ENCODE data around the gene RAB36.
"Not testable (repeated sequence)": the region's sequence is repeated elsewhere in the genome, so short reads cannot be mapped to it uniquely, and the experiment has no call there.

Gene RAB36

DNA sequence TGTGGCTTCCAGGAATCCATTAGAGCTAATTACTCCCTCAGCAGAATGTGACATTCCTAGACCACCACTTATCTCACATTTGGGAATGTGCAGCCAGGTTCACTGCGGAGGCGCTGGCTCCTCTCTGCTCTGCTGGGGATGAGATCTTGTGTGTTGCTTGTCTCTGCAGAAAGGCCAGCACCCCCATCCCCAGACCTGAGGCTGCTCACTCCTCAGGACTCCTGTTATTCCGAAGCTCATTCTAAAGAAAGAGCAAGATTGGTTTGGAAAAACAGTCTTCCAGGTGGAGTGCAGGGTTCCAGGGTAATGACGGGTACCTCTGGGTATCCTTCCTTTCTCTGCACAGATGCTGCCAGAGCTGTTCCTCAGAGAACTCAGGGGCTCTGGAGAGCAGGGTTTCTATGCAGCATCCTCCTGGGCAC is 24.3 kb upstream of the RAB36 start:
- no peak for DNase-seq (ENCODE audit: low read depth in 2 of 2)

- no peak for DNase-seq (ENCODE audit: low read depth in 2 of 2)
These were observed 23.9 kb upstream of the RAB36 start for GRCh38 chr22:23121424-23121823.

GRCh38 chr22:23122216-23122957 is 22.9 kb upstream of the RAB36 start:
- no peak for DNase-seq (ENCODE audit: low read depth in 2 of 2)

DNA sequence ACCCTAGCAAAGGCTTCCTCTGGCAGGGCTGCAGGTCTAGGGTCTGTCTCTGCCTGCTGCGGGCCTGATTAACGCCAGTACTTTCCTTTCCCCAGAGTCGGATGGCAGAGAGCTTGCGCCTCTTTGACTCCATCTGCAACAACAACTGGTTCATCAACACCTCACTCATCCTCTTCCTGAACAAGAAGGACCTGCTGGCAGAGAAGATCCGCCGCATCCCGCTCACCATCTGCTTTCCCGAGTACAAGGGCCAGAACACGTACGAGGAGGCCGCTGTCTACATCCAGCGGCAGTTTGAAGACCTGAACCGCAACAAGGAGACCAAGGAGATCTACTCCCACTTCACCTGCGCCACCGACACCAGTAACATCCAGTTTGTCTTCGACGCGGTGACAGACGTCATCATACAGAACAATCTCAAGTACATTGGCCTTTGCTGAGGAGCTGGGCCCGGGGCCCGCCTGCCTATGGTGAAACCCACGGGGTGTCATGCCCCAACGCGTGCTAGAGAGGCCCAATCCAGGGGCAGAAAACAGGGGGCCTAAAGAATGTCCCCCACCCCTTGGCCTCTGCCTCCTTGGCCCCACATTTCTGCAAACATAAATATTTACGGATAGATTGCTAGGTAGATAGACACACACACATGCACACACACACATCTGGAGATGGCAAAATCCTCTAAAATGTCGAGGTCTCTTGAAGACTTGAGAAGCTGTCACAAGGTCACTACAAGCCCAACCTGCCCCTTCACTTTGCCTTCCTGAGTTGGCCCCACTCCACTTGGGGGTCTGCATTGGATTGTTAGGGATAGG is 22.1 kb upstream of the RAB36 start:
- DNase-seq (ENCODE audit: low read depth in 2 of 2), result no peak

- DNase-seq (ENCODE audit: low read depth in 2 of 2), result no peak
These were observed 21.4 kb upstream of the RAB36 start for GRCh38 chr22:23123804-23124254.

DNA sequence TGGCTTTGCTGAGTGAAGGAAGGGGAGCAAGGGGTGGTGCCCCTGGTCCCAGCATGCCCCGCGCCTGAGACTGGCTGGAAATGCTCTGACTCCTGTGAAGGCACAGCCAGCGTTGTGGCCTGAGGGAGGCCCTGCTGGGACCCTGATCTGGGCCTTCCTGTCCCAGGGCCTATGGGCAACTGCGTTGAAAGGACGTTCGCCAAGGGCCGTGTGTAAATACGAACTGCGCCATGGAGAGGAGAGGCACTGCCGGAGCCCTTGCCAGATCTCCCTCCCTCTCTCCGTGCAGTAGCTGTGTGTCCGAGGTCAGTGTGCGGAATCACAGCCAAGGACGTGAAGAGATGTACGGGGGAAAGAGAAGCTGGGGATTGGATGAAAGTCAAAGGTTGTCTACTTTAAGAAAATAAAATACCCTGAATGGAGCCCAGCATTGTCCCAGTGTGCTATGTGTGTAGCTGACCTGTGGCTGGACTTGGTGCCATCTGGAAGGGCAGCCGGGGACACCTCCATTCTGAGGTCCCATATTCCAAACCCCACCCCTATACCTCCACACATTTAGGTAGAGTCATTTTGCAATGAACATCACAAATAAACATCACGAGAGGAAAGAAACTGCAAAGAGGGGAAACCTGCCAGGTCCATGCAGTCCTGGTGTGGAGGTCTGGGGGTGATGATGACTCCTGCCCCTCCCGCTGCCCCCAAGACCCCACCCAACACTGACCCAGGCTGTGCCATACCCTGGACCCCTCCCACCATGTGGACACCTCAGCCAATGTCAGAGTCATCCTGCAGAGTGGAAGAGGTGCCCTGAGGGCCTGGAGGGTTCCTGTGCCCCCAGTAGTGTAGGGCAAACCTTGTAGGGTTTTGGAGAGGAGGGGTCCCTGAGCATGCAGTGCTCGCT is 20.4 kb upstream of the RAB36 start:
- no peak for DNase-seq (ENCODE audit: low read depth in 2 of 2)

DNA sequence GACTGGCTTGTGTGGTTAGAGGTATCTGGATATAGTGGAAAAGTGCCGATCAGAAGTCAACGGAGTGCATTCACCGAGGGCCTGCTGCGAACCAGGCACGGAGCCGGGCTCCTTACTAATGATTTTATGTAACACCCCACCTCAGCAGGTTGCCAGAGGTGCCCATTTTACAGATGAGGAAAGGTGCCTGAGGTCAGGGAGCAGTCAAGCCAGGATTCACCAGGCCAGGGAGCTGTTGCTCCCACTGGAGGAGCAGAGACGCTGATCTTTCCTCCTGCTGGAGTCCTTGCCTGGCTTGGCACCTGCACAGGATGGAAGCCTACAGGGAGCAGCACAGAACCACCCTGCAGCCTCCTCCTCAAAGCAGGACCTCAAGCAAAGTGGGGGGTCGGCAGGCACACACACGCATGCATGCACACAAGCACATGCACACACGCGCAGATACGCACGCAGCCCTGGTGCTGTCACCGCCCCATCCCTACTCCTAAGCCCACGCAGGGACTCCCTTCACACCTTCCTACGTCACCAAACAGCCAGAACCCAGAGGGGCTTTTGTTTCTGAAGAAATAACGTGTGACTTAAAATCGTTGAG is 19.7 kb upstream of the RAB36 start:
- no peak for DNase-seq (ENCODE audit: low read depth in 2 of 2)

DNA sequence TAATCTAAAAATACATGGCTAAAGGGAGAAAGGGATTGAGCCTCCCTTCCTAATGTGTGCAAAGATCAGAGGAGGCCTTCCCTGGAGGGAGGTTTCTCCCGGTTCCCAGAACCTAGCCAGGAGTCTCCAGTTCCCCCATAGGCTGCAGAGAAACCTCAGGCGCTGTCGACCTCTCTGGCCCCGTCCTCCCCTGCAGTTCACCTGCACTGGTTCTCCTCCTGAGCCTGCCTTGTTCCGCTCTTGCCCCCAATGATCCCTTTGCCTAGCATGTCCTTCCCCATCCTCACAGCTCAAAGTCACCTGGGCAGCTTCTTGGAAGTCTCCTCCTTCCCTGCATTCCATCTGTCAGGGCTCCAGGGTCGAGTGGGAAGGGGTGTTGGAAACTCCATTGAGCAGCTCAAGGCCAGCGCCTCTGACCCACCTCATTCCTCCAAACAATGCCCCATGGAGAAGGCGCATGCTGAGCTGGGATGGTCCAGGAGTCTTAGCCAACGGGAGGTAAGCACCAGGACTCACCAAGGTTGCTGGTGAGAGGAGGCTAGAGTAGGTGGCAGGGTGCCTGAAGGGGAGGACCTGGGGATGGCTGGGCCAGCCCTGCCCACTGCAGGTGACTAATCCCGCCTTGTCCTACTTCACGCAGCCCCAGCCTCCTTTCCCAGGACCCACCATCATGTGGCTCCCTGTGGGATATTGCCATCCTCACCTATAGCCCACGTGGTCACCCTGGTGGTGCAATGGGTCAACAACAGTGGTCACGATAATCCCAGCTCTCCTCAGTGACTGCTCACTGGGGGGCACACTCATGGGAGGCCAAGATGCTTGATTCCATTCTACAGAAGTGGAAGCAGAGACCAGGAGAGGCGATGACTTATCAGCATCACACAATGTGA is 18.9 kb upstream of the RAB36 start:
- no peak for DNase-seq (ENCODE audit: low read depth in 2 of 2)

GRCh38 chr22:23127055-23127756 is 18.1 kb upstream of the RAB36 start:
- DNase-seq (ENCODE audit: low read depth in 2 of 2), result no peak

DNA sequence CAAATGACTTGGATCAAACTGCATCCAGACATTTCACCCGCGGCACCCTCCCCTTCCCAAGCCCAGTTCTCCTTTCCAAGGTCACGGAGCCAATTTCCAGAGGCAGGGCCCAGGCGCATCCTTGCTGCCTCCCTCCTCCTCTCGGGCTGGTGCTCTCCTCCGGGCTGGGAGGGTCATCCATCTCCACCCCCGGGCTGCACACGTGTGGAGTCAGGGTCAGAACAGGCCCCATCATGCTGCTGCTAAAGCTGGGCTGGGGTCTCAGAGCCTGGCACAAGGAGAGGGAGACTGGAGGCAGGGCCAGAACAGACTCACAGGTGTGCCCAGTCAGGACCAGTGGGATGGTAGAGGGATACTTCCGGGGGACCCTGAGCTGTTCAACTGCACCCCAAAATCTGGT is 17.5 kb upstream of the RAB36 start:
- no peak for DNase-seq (ENCODE audit: low read depth in 2 of 2)

DNA sequence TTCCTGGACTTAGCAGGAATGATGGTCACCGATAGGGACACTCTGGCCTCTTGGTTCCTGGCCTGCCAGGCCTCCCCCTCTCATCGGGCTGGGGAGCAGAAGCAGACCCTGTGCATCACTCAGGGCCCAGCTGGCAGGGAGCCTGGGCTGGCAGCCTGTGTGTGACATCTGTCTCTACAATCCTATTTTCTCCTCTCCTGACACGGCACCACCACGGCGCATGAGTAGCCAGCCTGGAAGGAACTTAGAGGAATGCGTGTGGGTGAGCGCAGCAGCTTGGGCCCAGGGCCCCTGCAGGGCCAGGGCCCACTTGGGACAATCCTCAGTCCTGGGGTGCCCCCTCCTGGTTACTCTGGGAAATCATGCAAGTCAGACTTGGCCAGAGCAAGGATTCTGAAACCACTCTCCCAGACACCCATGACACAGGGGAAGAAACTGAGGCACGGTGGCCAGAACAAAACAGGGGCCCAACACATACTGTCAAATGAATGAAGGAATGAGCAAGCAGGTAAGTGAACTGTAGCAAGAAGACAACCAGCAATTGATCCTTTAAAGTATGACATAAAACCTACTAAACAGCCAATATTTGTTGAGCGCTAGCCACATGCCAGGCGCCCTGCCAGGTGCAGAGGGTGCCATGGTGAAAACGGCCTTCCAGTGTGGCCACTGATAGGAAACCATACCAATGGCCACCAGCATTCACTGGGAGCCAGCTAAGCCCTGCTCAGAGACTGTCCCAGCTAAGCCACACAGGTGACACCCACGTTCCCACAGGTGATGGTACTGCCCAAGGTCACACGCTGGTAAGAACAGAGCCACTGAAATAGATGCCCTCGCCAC is 16.8 kb upstream of the RAB36 start:
- peak; percentile 32 to 37 for DNase-seq (ENCODE audit: low read depth in 2 of 2)

- no peak for DNase-seq (ENCODE audit: low read depth in 2 of 2)
These were observed 16.1 kb upstream of the RAB36 start for GRCh38 chr22:23129149-23129548.

- no peak for DNase-seq (ENCODE audit: low read depth in 2 of 2)
These were observed 14.6 kb upstream of the RAB36 start for GRCh38 chr22:23130697-23131096.

DNA sequence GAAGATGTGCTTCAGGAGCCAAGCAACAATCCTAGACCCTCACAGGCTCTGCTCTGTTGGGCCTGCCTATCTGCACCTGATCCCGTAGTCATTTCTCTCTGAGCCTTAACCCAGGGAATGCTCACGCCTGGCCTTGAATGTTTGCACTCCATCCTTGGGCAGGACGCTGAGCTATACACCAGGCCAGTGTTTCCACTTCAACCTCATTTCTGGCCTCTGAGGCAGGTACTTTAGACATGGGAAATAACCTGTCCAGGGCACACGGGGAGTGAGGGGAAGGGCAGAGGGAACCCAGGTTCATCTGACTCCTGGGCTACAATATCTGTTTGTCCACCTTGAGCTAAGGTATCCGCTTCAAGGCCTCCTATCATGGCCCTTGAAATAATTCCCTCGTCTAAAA is 13.3 kb upstream of the RAB36 start:
- no peak for DNase-seq (ENCODE audit: low read depth in 2 of 2)

DNA sequence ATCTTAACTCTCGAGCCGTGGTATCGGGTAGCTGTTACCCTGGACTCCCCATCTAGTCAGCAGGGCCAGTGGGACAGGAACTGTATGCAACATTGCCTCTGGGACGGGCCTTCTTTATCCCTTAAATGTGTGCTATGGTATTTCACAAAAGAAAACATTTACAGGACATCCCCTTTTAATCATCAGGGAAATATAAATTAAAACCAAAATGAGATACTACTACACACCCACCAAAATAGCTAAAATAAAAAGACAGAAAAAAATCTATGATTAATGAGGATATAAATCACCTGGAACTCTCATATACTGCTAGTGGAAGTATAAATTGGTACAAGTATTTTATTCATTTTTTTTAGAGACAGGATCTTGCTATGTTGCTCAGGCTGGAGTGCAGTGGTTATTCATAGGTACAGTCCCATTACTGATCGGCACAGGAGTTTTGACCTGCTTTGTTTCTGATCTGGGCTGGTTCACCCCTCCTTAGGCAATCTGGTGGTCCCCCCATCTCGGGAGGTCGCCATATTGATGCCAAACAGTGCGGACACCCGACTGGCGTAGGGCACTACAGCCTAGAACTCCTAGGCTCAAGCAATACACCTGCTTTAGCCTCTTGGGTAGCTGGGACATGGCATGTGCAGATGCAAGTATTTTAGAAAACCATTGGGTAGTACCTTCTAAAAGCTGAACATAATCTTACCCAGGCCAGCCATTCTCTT is 12.7 kb upstream of the RAB36 start:
- DNase-seq (ENCODE audit: low read depth in 2 of 2), result no peak

- DNase-seq (ENCODE audit: low read depth in 2 of 2), result no peak
These were observed 11.4 kb upstream of the RAB36 start for GRCh38 chr22:23133922-23134321.

DNA sequence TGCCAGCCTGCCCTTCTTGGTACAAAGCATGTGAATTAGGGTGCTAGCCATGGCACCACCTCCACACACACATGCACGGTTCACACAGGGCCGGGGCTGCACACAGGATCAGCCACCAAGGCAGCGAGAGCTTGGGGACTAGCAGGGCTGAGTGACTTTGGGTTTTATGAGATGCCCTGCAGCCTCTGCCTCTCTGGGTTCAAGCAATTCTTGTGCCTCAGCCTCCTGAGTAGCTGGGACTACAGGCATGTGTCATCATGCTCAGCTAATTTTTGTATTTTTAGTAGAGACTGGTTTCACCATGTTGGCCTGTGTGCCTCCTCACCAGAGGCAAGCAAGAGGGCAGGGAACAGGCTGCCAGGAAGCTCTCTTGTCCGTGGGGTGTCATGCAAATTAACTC is 8.3 kb upstream of the RAB36 start:
- not testable (repeated sequence) for DNase-seq (ENCODE audit: low read depth in 2 of 2)

GRCh38 chr22:23137468-23137867 is 7.8 kb upstream of the RAB36 start:
- DNase-seq (ENCODE audit: low read depth in 2 of 2), result no peak

Data from fibroblast of skin of left biceps (primary cell).